Measurements from ENCODE around the gene ZBTB20.

The ZBTB20 gene

DNA sequence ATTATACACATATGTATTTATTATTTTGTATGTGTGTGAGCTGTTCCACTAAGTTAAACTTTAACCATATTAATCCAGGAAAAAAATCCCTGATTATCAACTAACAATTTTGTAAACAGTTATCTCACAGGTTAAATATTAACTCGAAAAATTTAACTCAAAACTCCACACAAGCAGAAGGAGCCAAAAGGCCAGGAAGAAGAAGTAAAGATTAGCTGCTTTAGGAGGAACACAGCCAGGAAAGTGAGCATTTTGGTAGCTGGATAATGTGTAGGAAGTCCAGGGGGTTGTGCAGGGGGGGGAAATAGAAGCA is 428.2 kb downstream of the ZBTB20 start:
- H3K4me3 ChIP-seq (ENCODE audit: low read depth, low read length), result no peak overlapping the region
- no peaks in the 10 kb centered on the region for H3K36me3 ChIP-seq
- no peak for DNase-seq
- TF ChIP-seq, protein P1, sequence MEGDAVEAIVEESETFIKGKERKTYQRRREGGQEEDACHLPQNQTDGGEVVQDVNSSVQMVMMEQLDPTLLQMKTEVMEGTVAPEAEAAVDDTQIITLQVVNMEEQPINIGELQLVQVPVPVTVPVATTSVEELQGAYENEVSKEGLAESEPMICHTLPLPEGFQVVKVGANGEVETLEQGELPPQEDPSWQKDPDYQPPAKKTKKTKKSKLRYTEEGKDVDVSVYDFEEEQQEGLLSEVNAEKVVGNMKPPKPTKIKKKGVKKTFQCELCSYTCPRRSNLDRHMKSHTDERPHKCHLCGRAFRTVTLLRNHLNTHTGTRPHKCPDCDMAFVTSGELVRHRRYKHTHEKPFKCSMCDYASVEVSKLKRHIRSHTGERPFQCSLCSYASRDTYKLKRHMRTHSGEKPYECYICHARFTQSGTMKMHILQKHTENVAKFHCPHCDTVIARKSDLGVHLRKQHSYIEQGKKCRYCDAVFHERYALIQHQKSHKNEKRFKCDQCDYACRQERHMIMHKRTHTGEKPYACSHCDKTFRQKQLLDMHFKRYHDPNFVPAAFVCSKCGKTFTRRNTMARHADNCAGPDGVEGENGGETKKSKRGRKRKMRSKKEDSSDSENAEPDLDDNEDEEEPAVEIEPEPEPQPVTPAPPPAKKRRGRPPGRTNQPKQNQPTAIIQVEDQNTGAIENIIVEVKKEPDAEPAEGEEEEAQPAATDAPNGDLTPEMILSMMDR (IDR thresholded peaks at IDR 0.05; ENCODE audit: low read depth, low read length), result no peak
- no peaks in the 10 kb centered on the region; the same call in 1 of the 2 replicates for H3K4me1 ChIP-seq
- H3K27me3 ChIP-seq, result no peaks in the 10 kb centered on the region
- H3K9me3 ChIP-seq, result no peaks in the 10 kb centered on the region

DNA sequence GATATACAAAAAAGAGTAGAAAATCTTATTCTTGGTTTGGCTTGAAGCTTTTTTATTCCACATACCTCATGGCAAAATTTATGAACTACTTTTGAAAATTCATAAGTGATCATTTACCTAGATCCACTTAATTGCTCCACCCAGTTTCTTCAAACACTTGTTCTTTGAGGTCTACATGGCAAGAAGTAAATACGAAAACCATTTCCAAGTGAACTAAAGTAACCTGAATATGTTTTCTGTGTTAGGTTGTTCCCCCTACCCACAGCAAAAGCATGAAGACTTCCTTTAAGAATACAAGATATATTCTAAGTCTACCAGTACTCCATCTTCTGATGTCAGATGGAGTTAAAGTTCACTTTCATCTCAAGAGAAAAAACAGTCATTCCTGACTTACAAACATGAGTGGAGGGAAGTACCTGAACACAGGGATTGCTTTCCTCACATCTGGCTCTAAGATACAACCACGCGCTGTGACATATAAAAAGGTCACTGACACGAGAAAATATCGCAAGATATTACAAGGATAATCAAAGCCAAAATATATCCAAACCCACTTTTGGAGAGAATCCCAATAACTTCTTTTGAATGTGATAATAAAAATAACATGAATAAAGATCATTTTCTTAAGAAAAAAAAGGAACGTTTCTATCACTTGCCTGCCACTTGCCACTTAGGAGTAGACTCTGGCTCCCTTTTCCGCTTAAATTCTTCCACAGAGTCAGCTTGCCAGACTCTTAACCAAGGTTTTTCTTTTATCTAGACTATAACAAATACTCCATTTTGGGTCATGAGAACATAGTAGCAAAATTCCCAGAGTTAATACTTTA is 428.8 kb downstream of the ZBTB20 start:
- TF ChIP-seq, protein P1 (IDR thresholded peaks at IDR 0.05; ENCODE audit: low read depth, low read length), result no peak
- no peak for DNase-seq
- Histone ChIP-seq H3K4me1 (no peaks in the 10 kb centered on the region; the same call in 1 of the 2 replicates), H3K36me3 (no peaks in the 10 kb centered on the region), H3K4me3 (ENCODE audit: low read depth, low read length) (no peak overlapping the region), H3K9me3 (no peaks in the 10 kb centered on the region), H3K27me3 (no peaks in the 10 kb centered on the region)

DNA sequence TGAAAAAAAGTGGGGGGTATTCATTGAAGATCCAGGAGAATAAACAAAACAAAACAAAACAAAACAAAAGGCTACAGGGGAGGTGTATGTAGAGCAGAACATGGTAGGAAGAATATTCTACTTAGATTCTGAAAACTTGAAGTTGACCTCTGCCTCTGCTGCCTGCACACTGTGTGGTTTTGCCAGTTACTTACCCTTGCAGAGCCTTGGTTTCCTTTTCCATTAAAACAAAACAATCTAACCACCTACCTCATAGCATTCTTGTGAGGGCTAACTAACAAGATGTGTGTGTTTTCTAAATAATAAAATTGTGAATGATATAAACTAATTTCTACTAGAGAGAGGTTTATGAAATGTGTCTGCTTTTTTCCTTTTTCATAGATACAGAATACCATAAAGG is 430.2 kb downstream of the ZBTB20 start:
- Histone ChIP-seq H3K4me3 (ENCODE audit: low read depth, low read length) (no peak overlapping the region), H3K27me3 (no peaks in the 10 kb centered on the region), H3K9me3 (no peaks in the 10 kb centered on the region), H3K36me3 (no peaks in the 10 kb centered on the region), H3K4me1 (no peaks in the 10 kb centered on the region; the same call in 1 of the 2 replicates)
- no peak for DNase-seq
- TF ChIP-seq, protein P1 (IDR thresholded peaks at IDR 0.05; ENCODE audit: low read depth, low read length), result no peak

DNA sequence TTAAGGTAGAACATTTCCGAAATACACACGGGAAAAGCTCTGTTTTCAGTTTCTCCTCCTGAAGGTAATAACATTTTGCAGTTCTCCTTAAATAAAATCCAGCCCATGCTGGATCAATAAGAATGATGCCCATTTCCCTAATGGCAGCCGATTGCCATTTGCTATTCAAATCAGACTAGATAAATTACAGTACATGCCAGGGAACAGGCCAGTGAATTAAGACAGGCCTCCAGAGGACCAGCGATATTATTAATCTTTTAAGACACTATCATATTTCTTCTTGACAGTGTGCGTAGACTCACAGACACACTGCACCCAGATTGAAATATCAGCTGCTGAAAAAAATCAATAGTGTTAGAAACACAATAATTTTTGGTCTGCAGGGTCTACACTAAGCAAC is 431.0 kb downstream of the ZBTB20 start:
- no peak for DNase-seq
- TF ChIP-seq, protein P1 (IDR thresholded peaks at IDR 0.05; ENCODE audit: low read depth, low read length), result no peak
- Histone ChIP-seq H3K27me3 (no peaks in the 10 kb centered on the region), H3K4me1 (no peaks in the 10 kb centered on the region; the same call in 1 of the 2 replicates), H3K4me3 (ENCODE audit: low read depth, low read length) (no peak overlapping the region), H3K9me3 (no peaks in the 10 kb centered on the region), H3K36me3 (no peaks in the 10 kb centered on the region)

DNA sequence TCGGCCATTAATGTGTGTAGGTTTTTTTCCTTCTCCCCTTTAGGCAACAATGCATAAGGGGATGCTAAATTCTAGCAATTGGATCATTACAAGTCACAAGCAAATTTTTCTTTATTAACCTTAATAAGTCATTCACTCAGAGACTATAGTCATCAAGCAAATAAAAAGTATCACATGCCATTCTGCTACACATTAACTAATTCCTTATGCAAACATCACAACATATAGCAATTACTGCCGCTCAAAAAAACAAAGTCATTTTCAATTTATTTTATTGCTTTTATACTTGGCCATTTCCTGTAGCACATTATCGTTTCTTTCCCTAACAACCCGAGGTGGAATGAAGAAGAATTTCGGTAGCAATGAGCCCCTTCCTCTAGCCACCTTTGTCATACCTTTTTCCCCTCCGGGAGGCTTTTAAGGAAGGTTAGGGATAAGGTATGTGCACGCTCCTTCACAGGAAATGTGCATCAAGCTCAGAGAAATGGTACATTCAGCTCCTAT is 432.1 kb downstream of the ZBTB20 start:
- H3K36me3 ChIP-seq, result no peaks in the 10 kb centered on the region
- TF ChIP-seq, protein P1 (IDR thresholded peaks at IDR 0.05; ENCODE audit: low read depth, low read length), result no peak
- no peaks in the 10 kb centered on the region for H3K9me3 ChIP-seq
- DNase-seq, result no peak
- no peaks in the 10 kb centered on the region; the same call in 1 of the 2 replicates for H3K4me1 ChIP-seq
- H3K27me3 ChIP-seq, result no peaks in the 10 kb centered on the region
- H3K4me3 ChIP-seq (ENCODE audit: low read depth, low read length), result no peak overlapping the region

DNA sequence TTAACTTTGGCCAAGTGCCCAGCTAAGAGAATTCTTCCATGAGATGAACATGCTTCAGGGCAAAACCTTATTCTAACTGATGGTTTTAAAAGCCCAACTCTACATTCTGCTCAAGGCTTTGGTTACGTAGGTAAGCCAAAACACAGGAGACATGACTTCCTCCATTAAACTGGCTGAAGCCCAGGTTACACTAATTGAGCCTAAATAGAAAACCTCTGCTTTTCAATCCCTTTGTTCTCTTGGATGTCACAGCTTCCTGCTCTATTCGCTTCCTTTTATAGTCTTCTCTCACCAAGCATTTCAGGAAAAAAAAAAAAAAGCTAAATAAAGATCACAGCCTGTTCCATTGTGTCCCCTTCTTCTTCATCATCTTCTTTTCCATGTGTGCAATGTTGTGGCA is 432.9 kb downstream of the ZBTB20 start:
- H3K4me3 ChIP-seq (ENCODE audit: low read depth, low read length), result no peak overlapping the region
- H3K36me3 ChIP-seq, result no peaks in the 10 kb centered on the region
- TF ChIP-seq, protein P1 (IDR thresholded peaks at IDR 0.05; ENCODE audit: low read depth, low read length), result no peak
- H3K4me1 ChIP-seq, result no peaks in the 10 kb centered on the region; the same call in 1 of the 2 replicates
- no peaks in the 10 kb centered on the region for H3K27me3 ChIP-seq
- DNase-seq, result no peak
- no peaks in the 10 kb centered on the region for H3K9me3 ChIP-seq
